Transverse colon (tissue), 4 donors: ENCODE measurements around the gene CTAG1B. TPM values are rescaled to one million over a fixed set of nuclear protein-coding genes. Genes with fewer than 3 reads are reported as not detected.
"Not testable (repeated sequence)": the region's sequence is repeated elsewhere in the genome, so short reads cannot be mapped to it uniquely, and the experiment has no call there.

Experiments used
- DNase-seq: peaks from one replicate; pipeline ENCODE4 v3.0.0-alpha.2; 2019
- H3K27ac ChIP-seq, 4 donors: fragments of 200-600 bp; sonication (generic); 2 replicates each; pipeline ENCODE4 v1.5.1; 2016 to 2018; ENCODE audit warnings: inconsistent platforms in 4 of 4
- H3K27me3 ChIP-seq: fragments of 200-600 bp; sonication (generic); 2 replicates; pipeline ENCODE4 v1.5.1; 2017; ENCODE audit warnings: inconsistent platforms
- H3K36me3 ChIP-seq, 4 donors: fragments of 200-600 bp; sonication (generic); 2 replicates each; pipeline ENCODE4 v1.5.1; 2017 to 2019; ENCODE audit warnings: inconsistent platforms in 4 of 4
- H3K4me1 ChIP-seq, 4 donors: fragments of 200-600 bp; sonication (generic); 2 replicates each; pipeline ENCODE4 v1.5.1; 2017 to 2020; ENCODE audit warnings: inconsistent platforms in 4 of 4
- H3K4me3 ChIP-seq, 4 donors: fragments of 200-600 bp; sonication (generic); 1 replicate in 1 of 4; 2 replicates in 3 of 4; pipeline versions ENCODE4 v1.5.1 to v1.6.1; 2017 to 2019; ENCODE audit warnings: inconsistent platforms in 4 of 4
- H3K9me3 ChIP-seq, 2 donors: fragments of 200-600 bp; sonication (generic); 2 replicates each; pipeline ENCODE4 v1.5.1; 2017 to 2019; ENCODE audit warnings: inconsistent platforms in 2 of 2
- EP300 ChIP-seq: sonication (generic); formaldehyde crosslinking; IDR thresholded peaks from one replicate; pipeline ENCODE4 v1.6.1; 2017; ENCODE audit warnings: antibody characterized with exemption, low read depth
- POLR2A ChIP-seq: fragments of 450-650 bp; IDR thresholded peaks from one replicate; pipeline ENCODE4 v1.6.1; 2016; ENCODE audit warnings: antibody characterized with exemption, mild to moderate bottlenecking, moderate library complexity
- POLR2AphosphoS5 ChIP-seq, 3 donors: sonication (generic); formaldehyde crosslinking; IDR thresholded peaks; one replicate each; pipeline ENCODE4 v1.6.1; 2016; ENCODE audit warnings: antibody characterized with exemption in 3 of 3
- WGBS, 2 donors: methylation state at CpG; one replicate each; pipeline ENCODE4 v1.1.5; 2018; ENCODE audit warnings: low coverage in 1 of 2; 5-methylcytosine and 5-hydroxymethylcytosine counted together
- in situ Hi-C, 4 donors: fragments of 200-750 bp; cut with MboI; loops; one replicate each; pipeline versions ENCODE4 v1.15.0 to v1.15.1; 2017; ENCODE audit warnings: low sequenced_read_pairs in 3 of 4, low pct_ligation_motif_present in 1 of 4, low pct_unique_long_range_greater_than_20kb in 1 of 4
- intact Hi-C: fragments of 100-400 bp; cut with DNase I; formaldehyde crosslinking; loops from one replicate; pipeline ENCODE4 v1.15.1; 2023; ENCODE audit warnings: low total_unique reads
- total RNA-seq, 4 donors: library from RNA; depleted of rRNA; stranded (reverse); fragments of >200 nt; gene quantifications; one replicate each; pipeline ENCODE4 v1.1.0, GENCODE V29; 2016
- TF ChIP-seq, protein P1 (sequence below), 5 experiments: fragments of 200-600 bp in 3 of 5; fragments of 450-650 bp in 2 of 5; sonication (generic) in 3 of 5; IDR thresholded peaks; 1 replicate in 2 of 5; 2 replicates in 3 of 5; pipeline ENCODE4 v1.5.1; 2016 to 2017; ENCODE audit warnings: antibody characterized with exemption in 5 of 5, inconsistent platforms in 3 of 5, mild to moderate bottlenecking in 2 of 5, moderate library complexity in 1 of 5

Gene CTAG1B
- total RNA-seq, 4 donors from 2014 or later = not detected

DNA sequence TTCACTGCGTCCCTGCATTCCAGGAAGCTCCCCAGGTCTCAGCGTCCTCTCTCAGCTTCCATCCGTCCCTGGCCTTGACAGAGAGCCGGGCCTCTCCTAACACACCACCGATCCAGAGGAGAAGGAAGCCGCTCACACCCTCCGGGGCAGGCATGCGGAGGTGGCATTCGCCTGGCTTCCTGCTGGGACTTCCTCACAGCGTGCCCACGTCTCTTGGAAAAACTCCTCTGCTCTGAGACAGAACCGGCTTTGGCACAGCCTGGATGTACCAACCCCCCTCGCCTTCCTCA is 31.1 kb upstream of the CTAG1B start:
- intact Hi-C loops = no loop called here
- no peak for DNase-seq
- TF ChIP-seq, protein P1, sequence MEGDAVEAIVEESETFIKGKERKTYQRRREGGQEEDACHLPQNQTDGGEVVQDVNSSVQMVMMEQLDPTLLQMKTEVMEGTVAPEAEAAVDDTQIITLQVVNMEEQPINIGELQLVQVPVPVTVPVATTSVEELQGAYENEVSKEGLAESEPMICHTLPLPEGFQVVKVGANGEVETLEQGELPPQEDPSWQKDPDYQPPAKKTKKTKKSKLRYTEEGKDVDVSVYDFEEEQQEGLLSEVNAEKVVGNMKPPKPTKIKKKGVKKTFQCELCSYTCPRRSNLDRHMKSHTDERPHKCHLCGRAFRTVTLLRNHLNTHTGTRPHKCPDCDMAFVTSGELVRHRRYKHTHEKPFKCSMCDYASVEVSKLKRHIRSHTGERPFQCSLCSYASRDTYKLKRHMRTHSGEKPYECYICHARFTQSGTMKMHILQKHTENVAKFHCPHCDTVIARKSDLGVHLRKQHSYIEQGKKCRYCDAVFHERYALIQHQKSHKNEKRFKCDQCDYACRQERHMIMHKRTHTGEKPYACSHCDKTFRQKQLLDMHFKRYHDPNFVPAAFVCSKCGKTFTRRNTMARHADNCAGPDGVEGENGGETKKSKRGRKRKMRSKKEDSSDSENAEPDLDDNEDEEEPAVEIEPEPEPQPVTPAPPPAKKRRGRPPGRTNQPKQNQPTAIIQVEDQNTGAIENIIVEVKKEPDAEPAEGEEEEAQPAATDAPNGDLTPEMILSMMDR (IDR thresholded peaks at IDR 0.05) = no peak
- TF ChIP-seq EP300 (no peak), POLR2A (no peak), POLR2AphosphoS5 (IDR thresholded peaks at IDR 0.05) (no peak)
- Histone ChIP-seq H3K4me1 (no peaks in the 10 kb centered on the region), H3K4me3 (no peak overlapping the region), H3K36me3 (no peaks in the 10 kb centered on the region), H3K9me3 (no peaks in the 10 kb centered on the region), H3K27me3 (no peaks in the 10 kb centered on the region), H3K27ac (no peak overlapping the region)
- 74% methylated on average over 13 of the region's 13 CpGs; no CpG with 5 or more reads in 1 of the 2 donors for WGBS, 2 donors
- in situ Hi-C loops = no loop called here

DNA sequence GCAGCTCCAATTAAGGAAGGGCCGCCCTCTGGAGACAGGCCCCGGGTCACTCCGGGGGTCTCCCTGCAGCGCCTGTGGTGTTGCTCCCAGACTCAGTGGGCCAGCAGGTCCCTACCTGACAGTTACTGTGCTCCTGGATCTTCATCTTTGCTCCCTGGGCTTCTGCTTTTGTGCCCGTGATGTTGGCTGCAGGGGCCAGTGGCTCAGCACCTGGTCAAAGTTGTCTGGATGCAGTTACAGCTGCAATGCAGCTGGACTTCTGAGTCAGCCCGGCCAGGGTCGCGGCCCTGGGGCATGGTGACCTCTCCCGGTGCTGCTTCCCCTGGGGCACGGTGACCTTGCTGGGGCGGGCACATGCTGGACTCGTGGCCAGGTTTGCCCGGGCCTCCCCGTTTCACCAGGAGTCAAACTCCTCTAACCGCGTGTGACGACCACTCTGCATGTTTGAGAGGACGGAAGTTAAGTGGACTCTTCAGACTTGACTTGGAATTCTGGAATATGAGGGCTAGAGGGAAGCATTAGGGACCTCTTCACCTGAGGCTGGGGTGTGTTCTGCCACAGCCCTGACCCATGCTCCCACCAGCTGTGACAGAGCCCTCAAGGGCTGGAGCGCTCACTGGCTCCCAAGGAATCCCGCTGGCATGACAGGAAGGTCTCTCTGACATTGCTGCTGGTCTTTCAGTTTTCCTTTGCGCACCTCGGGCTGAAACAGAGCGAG is 30.6 kb upstream of the CTAG1B start:
- no peaks in the 10 kb centered on the region for H3K36me3 ChIP-seq
- in situ Hi-C loops = no loop called here
- H3K27ac ChIP-seq = no peak overlapping the region
- WGBS, 2 donors = 89% methylated on average over 21 of the region's 23 CpGs; no CpG with 5 or more reads in 1 of the 2 donors
- no peaks in the 10 kb centered on the region for H3K27me3 ChIP-seq
- no peak for DNase-seq
- intact Hi-C loops = no loop called here
- no peak overlapping the region for H3K4me3 ChIP-seq
- no peaks in the 10 kb centered on the region for H3K9me3 ChIP-seq
- TF ChIP-seq POLR2A (no peak), EP300 (no peak), POLR2AphosphoS5 (IDR thresholded peaks at IDR 0.05) (no peak)
- TF ChIP-seq, protein P1 (IDR thresholded peaks at IDR 0.05) = no peak
- no peaks in the 10 kb centered on the region for H3K4me1 ChIP-seq

DNA sequence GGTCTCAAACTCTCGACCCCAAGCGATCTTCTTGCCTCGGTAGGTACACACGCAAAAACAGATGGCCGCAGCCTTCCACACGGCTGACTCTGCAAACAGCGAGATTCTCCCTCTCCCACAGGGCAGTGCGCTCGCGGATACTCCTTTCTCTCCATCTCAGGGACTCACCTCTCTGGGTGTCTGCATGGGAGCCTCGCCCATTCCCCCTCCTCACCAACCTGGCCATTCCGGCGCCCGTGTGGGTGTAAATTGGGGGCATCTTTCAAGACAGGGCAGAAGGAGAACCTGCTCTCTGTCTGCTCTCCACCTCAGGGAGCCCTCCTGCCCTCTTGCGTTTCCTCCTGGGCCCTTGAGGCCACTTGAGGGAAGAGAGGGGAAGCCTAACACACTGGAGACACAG is 29.8 kb upstream of the CTAG1B start:
- WGBS, 2 donors = 81% methylated on average over 15 of the region's 15 CpGs; no CpG with 5 or more reads in 1 of the 2 donors
- in situ Hi-C loops = no loop called here
- Histone ChIP-seq H3K9me3 (no peaks in the 10 kb centered on the region), H3K36me3 (no peaks in the 10 kb centered on the region), H3K27me3 (no peaks in the 10 kb centered on the region), H3K4me3 (no peak overlapping the region), H3K27ac (no peak overlapping the region), H3K4me1 (no peaks in the 10 kb centered on the region)
- intact Hi-C loops = no loop called here
- TF ChIP-seq POLR2A = no peak
- no peak for TF ChIP-seq POLR2AphosphoS5 (IDR thresholded peaks at IDR 0.05)
- DNase-seq = no peak

DNA sequence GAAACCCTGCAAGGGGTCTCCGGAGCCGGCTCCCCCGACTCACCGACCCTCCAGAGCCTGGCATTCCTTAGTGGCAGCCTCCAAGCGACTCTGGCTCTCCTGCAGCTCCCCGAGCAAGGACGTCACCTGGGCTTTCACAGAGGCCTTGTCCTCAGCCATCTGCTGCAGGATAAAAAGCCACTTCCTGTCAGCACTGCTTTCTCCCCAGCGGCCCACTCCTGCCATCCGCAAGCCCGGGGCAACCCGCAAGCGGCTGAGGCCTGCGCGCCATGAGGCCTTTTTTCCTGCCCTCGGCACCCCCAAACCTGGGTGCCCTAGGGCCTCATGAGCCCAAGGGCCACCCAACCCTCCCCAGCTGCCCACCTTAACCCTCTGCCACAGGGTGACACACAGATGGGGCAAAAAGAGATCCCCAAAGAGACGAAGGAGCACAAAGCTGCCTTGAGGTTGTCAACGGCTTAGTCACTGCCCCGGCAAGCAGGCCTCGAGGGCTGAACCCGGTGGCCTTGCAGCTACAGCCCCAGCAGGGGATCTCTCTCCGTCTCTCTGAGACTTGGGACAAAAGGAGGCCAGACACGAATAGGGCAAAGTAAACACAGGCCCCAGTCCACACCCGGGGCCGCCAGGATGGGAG is 26.8 kb upstream of the CTAG1B start:
- H3K27me3 ChIP-seq, H3K9me3 ChIP-seq, H3K4me1 ChIP-seq, DNase-seq, H3K27ac ChIP-seq, in situ Hi-C loops, intact Hi-C loops, H3K36me3 ChIP-seq, H3K4me3 ChIP-seq: not testable (repeated sequence)
- no CpG with 5 or more reads among the region's 24 CpGs for whole genome bisulfite sequencing, 2 donors

DNA sequence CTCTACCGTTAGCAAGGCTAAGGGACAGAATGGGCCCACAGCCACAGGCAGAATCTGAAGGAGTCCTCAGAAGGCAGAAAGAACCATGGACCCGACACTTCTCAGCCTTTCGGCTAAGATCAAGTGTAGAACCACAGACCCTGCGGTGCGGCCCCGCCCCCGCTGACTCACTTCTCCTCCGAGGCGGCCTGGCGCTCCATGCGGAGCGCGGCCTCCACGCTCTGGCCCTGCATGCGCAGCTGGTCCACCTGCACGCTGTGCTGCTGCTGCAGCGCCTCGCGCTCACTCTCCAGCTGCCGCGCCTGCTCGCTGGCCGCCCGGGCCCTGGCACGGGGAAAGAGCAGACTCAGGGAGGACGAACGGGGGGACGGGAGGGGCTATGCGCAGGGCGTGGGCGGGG is 24.6 kb upstream of the CTAG1B start:
- H3K4me1 ChIP-seq, H3K9me3 ChIP-seq, H3K4me3 ChIP-seq, intact Hi-C loops, H3K36me3 ChIP-seq, DNase-seq, H3K27me3 ChIP-seq, in situ Hi-C loops, H3K27ac ChIP-seq: not testable (repeated sequence)
- no CpG with 5 or more reads among the region's 31 CpGs for WGBS, 2 donors

DNA sequence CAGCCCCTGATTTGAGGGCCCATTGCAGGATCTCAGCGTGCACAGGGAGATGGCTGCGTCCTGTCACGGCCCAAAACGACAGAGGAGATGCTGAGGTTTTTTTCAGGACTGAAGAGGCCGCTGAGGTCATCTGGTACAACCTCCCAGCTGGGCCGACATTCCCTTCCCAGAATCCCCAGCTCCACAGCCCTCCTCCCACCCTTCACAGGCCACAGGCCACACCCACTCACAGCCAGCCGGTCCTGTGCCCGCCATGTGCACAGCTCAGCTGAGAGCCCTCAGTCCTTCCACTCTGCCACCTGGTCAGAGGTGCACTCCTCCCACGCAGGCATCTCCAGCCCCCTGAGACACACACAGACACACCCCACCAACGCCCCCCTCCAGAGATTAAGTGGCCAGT is 22.7 kb upstream of the CTAG1B start:
- intact Hi-C loops, H3K27ac ChIP-seq, H3K9me3 ChIP-seq, H3K4me1 ChIP-seq, DNase-seq, H3K36me3 ChIP-seq, H3K4me3 ChIP-seq, H3K27me3 ChIP-seq, in situ Hi-C loops: not testable (repeated sequence)
- WGBS, 2 donors = no CpG with 5 or more reads among the region's 10 CpGs

DNA sequence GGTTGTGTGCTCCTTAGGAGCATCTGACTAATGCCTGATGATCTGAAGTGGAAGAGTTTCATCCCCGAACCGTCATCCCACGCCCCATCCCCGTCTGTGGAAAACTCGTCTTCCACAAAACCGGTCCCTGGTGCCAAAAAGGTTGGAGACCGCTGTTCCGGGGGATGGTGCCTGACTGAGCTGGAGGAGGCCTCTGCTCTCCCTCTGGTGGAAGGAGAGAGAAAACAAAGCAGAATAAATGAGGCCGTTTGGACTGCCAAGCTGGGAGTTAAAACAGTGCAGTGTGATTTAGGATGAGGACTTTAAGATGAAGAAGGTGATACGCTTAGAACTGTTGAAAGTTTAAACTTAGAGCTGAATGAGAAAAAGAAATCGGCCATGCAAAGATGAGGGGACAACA is 14.6 kb upstream of the CTAG1B start:
- H3K9me3 ChIP-seq, H3K36me3 ChIP-seq, in situ Hi-C loops, H3K27ac ChIP-seq, H3K4me1 ChIP-seq, H3K27me3 ChIP-seq, DNase-seq, H3K4me3 ChIP-seq, intact Hi-C loops: not testable (repeated sequence)
- no CpG with 5 or more reads among the region's 11 CpGs for WGBS, 2 donors

DNA sequence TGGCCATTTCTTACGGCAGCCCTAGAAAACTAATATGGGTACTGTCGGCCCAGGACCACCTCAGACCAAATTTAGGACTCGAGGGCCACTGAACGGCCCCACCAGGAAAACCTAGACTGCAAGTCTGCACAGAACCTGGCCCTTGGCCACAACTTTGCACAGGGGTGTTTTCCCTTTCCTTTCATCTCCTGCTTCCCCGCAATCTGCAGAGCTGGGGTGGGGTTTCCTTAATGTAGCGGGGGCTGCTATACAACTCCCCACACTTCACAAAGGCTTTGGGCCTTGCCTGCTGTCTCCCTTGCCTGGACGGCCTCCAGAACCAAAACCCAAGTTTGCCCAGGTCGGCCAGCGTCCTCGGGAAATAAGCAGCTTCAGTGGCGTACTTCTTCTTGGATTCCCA is 11.9 kb upstream of the CTAG1B start:
- H3K27me3 ChIP-seq, DNase-seq, H3K9me3 ChIP-seq, H3K36me3 ChIP-seq, H3K4me1 ChIP-seq, H3K4me3 ChIP-seq, in situ Hi-C loops, H3K27ac ChIP-seq, intact Hi-C loops: not testable (repeated sequence)
- no CpG with 5 or more reads among the region's 11 CpGs for WGBS, 2 donors

DNA sequence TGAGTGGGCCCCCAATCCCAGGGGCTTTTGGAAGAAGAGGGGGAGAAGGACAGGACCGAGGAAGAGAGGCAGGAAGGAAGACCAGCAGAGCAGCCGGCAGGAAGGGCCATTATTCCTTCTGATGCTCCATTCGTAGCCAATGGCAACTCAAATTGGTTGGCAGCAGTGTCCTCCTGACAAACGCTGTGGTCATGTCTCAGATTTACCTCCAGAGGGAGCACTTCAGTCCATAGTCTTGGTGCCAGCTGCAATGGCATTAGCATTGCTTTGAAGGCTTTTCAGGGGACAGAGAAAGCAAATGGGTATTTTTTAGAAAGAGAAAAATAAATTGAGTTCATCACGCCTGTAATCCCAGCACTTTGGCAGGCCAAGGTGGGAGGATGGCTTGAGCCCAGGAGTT is 9.9 kb upstream of the CTAG1B start:
- H3K9me3 ChIP-seq, H3K27ac ChIP-seq, intact Hi-C loops, H3K27me3 ChIP-seq, H3K36me3 ChIP-seq, in situ Hi-C loops, H3K4me3 ChIP-seq, DNase-seq, H3K4me1 ChIP-seq: not testable (repeated sequence)
- WGBS, 2 donors = no CpG with 5 or more reads among the region's 5 CpGs
